Renal cortex interstitium (tissue), 11 donors: ENCODE measurements around the gene CD151. TPM values are rescaled to one million over a fixed set of nuclear protein-coding genes. Genes with fewer than 3 reads are reported as not detected.
A peak's percentile ranks its signal among the peaks of the same experiment; 100 is the strongest.

ENCODE experiments used
- DNase-seq, 11 donors: peaks; one replicate each; pipeline ENCODE4 v3.0.0-alpha.2; 2013; ENCODE audit warnings: low read depth in 9 of 11, low spot score in 4 of 11; ENCODE audit errors: extremely low read depth in 1 of 11
- polyA plus RNA-seq, 3 donors: library from polyadenylated mRNA; unstranded; fragments of 120-200 nt; gene quantifications; one replicate each; pipeline ENCODE4 v1.2.1, GENCODE V29; 2013; ENCODE audit not compliant: insufficient read length in 3 of 3

Gene CD151
- polyA plus RNA-seq, 3 donors, result 140 to 214 (median 206) TPM

DNA sequence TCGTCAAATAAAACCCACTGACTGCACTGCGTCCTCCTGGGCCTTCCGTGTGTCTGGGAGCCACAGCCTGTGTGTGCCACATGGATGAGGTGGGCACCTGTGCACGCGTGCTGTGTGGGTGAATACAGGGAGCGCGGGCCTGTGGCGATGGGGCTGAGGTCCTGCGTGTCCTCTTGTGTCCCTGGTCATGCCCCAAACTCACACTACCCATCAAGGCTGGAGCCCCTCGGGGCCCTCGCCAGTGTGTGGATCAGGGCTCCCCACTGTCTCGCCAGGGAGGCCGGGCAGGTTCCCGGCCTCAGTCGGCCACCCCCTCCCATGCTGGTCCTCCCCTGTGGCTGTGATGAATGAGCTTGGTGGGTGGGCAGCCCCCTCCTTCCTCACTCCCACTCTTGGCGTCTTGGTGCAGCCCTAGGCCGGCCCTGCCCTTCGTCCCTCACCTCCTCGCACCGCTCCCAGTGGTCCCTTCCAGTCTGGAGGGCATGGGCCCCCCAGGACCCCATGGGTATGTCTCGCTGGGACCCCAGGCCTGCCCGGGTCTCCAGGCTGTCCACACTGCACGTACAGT lies 707 bp upstream of the CD151 start:
- DNase-seq, result no peak

DNA sequence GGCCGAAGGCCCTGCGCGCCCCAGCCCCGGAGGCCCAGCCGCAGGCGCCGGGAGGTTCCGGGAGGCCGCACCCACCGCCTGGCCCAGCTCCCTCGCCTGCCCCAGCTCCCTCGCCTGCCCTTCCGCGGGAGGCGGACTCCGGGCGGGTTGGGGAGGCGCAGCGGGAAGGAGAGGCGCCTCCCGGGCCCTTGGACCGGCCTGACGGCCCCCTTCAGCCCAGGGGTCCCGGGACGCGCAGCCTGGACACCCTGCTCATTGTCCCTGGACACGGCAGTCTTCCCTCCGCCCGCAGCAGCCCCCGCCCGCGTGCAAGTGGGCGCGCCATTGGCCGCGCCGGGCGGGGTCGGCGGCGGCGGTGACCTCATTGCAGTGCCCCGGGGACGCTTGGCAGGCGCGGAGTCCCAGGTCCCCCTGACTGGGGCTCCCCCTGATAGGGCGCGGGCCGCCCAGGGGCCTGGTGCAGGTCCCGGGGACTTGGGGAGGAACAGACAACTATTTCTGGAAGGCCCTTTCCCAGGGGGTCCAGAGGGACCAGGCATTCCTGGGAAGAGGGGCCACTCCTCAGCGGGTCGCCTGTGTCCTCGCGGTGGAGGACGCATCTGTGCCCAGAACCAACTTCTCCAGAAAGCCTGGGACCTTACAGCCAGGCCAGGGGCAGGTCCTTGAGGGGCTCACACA lies 501 bp downstream of the CD151 start:
- DNase-seq, result no peak

DNA sequence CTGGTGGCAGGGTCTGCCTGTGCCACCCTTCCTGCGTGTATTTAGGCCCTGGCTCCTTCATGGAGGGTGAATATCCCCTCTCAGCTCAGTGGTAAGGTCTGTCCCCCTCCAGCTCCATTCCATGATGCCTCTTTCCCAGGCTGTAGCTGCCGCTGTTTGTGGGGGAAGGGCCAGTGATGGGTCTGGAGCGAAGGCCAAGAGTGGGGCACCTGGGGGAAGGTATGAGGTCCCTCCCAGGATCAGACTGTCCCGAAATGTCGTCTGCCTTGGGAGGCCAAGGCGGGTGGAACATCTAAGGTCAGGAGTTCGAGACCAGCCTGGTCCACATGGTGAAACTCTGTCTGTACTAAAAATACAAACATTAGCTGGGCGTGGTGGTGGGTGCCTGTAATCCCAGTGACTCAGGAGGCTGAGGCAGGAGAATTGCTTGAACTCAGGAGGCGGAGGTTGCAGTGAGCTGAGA lies 1.1 kb downstream of the CD151 start:
- no peak for DNase-seq

- DNase-seq, result peak in 2 of 11 donors; percentile 77 to 80
Measured at GRCh38 chr11:834371-835316, 1.9 kb downstream of the CD151 start.

DNA sequence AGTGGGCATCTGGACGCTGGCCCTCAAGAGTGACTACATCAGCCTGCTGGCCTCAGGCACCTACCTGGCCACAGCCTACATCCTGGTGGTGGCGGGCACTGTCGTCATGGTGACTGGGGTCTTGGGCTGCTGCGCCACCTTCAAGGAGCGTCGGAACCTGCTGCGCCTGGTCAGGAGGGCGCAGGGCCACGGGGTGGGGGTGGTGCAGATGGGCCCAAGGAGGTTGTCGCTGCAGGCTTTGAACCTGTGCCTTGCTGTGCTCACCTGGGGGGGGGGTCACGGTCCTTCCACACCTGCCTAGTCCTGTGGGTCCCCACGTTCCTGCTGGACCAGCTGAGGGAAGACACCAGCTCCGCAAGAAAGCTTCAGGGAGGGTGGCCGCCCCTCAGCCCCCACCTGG lies 3.5 kb downstream of the CD151 start:
- DNase-seq, result no peak

DNA sequence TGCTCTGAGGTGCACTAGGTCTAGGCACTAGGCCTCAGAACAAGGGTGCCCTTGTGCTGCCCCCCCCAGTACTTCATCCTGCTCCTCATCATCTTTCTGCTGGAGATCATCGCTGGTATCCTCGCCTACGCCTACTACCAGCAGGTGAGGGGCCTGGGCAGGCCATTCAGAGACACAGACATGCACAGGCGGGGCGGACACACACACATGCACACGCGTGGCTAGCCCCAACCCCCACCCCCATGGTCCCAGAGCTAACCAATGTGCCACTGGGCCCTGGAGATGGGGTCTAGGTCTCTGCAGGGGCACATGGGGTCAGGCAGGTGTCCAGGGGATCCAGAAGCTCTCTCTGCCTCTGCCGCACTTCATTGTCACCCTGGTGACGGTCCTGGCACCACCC lies 3.9 kb downstream of the CD151 start:
- DNase-seq, result no peak

- DNase-seq, result no peak
Measured at GRCh38 chr11:837189-837989, 4.6 kb downstream of the CD151 start.

GRCh38 chr11:837990-838307 lies 5.2 kb downstream of the CD151 start:
- DNase-seq, result no peak

DNA sequence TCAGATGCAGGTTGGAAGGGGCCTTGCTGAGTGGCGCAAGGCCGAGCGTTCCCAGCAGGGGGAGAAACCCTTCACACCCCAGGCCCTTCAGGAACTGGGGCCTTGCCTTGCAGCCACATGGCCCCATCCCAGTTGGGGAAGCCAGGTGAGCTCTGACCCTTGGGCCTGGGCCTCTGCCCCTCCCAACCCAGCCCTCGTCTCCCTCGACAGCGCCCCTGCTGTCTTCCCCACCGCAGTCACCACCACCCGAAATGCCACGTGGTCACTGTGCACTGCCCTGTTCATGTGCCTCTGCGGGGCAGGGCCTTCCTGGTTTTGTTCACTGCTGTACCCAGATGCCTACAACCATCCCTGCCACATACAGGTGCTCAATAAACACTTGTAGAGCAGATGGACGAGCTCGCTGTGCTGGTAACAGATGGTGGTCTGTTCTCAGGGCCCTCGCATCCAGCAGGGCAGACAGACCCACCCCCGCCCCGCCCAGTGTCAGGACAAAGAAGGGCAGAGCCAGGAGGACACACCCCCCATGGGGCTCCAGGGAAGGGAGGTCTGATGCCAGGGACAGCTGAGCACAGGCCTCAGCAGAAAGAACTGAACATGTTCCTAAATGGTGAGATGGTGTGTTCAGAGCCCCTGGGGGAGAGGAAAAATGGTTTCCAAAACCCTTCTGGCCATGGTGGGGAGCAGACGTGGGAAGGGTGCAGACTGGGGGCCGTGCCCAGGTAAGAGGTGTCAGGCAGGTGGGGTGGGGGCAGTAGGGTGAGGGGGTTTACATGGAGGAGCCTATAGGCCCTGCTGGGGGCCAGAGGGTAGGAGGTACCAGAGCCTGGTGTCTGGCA lies 5.9 kb downstream of the CD151 start:
- DNase-seq, result no peak

- no peak for DNase-seq
Measured at GRCh38 chr11:839280-839623, 6.5 kb downstream of the CD151 start.

DNA sequence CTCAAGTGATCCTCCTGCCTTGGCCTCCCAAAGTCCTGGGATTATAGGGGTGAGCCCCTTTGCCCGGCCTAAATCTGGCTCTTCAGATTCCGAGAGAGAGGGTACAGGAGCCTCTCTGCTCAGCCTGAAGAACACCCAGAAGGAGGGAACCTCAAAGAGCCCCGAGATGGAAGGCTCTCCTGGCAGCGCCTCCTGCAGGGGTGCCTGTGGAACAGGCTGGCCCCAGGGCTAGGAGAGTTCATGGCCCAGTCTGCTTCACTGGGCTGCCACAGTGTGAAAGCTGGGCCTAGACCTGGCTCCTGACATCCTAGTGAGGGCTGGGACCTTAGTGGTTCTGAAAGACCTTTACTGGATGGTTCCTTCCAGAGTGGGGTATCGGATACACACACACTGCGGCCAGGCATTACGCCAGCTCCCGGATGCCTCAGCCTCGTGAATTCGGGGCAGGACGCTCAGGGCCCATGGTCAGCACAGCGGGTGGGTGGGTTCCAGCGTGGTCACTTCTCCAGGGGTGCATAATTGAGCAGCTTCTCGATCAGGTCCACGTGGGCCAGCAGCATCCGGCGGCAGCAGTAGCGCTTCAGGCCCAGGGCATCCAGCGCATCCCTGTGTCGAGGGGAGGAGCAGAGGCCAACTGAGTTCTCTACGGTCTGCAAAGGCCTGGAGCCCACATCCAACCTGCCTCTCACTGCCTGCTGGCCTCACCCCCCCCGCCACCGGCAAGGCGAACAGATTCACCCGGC lies 7.3 kb downstream of the CD151 start:
- DNase-seq, result no peak

DNA sequence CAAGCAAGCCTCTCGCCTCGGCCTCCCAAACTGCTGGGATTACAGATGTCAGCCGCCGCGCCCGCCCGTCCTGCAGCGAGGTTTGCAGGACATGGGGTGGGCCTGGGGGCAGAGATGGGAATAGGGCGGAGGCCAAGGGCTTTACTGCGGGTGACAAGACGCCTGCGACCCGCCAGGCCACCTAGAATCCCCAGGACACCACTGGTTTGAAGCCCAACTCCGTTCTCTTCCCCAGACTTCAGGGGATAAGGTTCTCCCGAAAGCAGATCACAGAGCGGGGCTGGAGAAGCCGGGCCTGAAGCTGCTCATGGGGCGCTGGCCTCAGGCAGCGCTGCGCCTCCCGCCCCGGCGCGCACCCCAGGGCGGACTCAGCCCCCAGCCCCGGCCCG lies 9.2 kb downstream of the CD151 start:
- DNase-seq, result no peak

DNA sequence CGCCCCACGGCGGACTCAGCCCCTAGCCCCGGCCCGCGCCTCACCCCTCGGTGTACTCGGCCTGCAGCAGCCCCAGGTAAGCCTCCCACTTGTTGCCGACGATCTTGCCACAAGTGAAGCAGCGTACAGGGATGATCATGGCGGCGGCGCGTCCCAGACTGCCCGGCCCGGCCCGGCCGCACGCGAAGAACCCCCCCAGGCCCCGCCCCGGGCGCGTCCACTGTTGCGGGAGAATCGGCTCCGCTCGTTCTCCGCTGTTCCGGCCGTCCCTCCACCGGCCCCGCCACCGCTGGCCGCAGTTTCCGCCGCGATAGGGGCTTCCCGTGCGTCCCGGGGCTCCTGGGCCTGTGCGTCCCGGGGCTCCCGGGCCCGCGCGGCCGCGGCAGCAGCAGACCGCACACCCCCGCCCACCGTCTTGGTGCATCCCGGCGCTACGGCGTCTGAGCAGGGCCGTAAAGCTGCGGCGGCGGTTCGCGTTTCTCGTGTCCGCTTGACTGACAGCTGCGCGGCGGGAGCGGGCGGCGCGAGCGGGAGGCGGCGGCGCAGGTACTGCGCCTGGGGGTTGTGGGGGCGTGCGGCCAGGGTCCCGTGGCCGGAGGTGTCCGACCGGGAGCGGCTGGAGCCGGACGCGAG lies 9.7 kb downstream of the CD151 start, which contains the start of the genes POLR2L and TSPAN4:
Gene POLR2L (minus strand): TSS at position 160 of the 633 bp plus-strand sequence. CDS start 21 bp downstream, at position 139.
Gene TSPAN4 (plus strand): TSS at position 483 of the 633 bp plus-strand sequence. CDS start 7,453 bp downstream, outside the sequence.
- DNase-seq, result peak in 7 of 11 donors; percentile 77 to 89 (median 80)

DNA sequence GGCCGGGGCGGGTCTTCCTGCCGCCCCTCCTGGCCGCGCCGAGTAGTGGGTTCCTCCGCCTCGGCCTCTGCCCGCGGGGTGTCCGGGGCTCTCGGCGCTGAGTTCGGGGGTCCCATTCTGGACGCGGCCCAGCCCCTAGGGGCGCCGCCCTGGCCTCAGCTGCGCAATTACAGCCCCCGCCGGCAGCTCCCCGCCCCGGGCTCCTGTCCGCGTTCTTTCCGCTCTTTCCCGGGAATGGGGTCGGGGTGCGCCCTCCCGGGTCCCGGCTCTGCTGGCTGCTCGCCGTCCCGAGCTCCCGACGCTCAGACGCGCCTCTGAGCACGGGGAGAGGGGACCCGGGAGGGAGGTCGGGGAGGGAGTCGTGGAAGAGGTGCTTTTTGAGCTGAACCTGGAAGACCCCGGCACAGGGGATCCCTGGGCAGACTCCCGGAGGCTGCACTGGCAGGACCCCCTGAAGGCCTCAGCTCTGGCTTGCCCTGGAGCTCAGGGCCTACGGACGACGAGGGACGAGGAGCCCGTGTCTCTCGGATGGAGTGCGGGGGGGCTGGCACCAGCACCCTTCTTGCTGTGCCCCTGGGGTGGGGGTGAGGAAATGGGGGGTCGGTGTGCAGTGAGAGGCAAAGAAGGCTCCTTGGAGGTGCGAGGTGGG lies 10.5 kb downstream of the CD151 start:
- DNase-seq, result no peak

DNA sequence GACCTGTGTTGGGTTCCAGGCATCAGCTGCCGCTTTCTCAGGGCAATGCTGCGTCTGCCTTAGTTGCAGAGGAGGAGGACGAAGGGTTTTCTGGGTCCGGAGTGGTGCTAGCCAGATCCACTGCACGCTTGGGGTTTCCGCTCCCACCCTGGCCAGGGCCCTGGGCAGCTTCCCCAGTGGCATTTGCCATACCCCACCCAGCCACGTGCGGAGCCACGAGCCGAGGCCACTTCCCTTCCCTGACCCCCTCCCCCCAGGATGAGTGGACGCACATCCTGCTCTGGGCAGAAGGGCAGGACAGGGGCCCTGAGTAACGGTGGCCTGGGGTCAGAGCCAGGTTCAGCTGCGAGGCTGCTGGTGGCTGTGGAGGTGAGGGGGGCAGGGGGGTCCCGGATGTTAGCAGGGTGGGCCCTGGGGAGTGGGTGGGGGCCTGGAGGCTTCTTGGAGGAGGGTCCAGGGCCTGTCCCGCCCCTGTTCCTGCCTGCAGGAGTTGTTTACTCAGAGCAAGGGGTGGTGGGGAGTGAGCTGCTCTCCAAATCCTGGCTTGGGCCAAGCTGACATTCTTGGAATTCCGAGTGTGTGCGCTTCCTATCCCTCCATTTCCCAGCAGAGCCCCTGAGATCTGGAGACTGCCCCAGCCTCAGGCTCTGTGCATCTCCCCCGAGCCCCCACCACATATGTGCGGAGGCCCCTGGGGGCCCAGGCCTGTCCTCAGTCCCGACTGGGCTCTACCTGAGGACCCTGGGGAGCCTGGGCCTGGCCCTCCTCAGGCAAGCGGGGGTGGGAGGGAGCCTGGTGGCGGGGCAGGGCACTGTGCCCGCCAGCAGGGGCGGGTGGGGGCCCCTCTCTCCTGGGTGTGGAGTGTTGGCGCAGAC lies 11.3 kb downstream of the CD151 start:
- DNase-seq, result peak in 3 of 11 donors; percentile 69 to 85 (median 79)
